Smooth muscle cell of the umbilical artery (primary cell): ENCODE data around the gene IRF2BP1. TPM values are rescaled to one million over a fixed set of nuclear protein-coding genes. Genes with fewer than 3 reads are reported as not detected.

Experiments
- total RNA-seq: library from RNA; depleted of rRNA; stranded (reverse); fragments of >200 nt; gene quantifications from 2 replicates; pipeline ENCODE4 v1.2.3, GENCODE V29; 2014

The IRF2BP1 gene, protein sequence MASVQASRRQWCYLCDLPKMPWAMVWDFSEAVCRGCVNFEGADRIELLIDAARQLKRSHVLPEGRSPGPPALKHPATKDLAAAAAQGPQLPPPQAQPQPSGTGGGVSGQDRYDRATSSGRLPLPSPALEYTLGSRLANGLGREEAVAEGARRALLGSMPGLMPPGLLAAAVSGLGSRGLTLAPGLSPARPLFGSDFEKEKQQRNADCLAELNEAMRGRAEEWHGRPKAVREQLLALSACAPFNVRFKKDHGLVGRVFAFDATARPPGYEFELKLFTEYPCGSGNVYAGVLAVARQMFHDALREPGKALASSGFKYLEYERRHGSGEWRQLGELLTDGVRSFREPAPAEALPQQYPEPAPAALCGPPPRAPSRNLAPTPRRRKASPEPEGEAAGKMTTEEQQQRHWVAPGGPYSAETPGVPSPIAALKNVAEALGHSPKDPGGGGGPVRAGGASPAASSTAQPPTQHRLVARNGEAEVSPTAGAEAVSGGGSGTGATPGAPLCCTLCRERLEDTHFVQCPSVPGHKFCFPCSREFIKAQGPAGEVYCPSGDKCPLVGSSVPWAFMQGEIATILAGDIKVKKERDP
- 24.1 and 27.7 TPM in 2 replicates for total RNA-seq

GRCh38 chr19:45885556-45886426 is at the start of gene IRF2BP1:
TSS of gene IRF2BP1 (minus strand) at chr19:45886141. CDS start at chr19:45885774, 367 bp downstream.

DNA sequence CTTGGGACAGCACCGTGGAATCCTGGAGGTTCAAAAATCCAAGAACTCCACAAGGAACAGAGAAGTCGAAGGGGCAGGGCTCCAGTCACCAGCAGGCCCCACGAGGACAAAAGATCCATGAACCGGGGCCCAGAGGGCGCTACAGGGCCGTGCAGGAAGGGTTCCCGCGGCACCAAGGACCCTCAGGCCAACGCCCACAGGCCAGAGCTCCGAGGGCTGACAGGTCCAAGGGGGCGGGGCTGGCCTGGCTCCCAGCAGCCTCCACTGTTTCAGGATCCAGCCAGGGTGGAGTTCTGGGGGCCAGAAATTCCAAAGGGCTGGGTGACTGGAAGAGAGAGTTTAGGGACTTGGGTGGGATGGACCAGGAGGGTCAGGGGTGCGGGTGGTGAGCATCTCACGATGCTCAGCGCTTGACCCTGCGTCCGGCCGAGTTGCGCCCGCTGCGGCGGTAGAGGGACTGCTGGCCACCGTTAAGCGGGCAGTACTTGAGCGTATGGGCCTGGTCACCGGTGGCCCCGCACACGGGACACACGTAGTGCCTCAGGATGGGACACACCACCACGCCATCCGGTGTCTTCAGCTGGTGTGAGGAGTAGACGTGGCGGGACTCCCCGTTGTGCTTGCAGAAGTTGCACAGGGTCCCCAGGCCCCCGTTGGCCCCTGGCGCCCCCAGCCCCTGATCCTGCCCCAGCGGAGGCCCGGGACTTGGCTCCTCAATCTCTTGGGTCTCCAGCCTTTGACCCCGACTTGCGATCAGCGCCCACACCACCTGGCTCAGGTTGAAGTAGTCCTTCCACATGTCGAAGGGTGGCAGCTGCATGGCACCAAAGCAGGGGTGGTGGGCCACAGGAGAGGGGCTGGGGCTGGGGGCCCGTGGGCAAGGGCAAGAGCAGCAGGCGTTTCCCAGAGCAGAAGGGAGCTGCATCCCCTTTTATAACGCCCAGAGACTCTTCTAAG is 28.2 kb upstream of the IRF2BP1 start, which contains the start of gene NANOS2:
Gene NANOS2 (minus strand): TSS at position 905 of the 957 bp plus-strand sequence. CDS start 85 bp downstream, at position 820.

DNA sequence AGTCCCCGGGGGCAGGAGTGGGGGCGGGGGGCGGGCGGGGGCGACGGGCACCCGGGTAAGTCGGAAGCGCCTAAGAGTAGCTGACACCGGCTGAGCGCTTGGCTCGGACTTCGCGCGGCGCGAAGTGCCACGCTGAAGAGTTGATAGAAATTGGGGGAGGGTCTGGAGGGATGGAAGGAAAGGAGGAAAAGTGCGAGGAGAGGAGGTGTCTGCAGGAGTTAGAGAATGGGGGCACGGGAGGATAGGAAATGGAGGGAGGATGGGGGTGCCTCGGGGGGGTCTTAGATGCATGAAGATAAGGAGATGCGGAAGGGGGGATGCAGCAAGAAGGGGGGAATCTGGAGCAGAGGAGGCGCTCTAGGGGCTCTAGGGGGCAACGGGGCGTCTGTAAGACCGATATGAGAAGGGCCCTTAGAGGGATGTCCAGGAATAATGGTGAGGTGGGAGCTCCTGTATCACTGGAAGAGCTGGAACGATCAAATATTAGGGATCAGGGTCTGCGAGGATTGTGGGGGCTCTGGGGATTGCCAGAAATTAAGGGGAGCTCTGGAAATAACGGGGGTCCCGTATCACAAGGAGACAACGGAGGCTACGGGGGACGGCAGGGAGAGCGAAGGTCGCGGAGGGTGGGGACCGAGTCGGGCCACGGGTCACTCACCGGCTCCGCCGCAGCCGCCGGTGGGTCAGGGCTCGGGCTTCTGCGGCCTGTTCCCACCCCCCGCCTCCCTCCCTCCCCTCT is 16.1 kb upstream of the IRF2BP1 start, which contains the start of gene MYPOP:
Gene MYPOP (minus strand): TSS at position 702 of the 739 bp plus-strand sequence. CDS start 840 bp downstream, outside the sequence.

DNA sequence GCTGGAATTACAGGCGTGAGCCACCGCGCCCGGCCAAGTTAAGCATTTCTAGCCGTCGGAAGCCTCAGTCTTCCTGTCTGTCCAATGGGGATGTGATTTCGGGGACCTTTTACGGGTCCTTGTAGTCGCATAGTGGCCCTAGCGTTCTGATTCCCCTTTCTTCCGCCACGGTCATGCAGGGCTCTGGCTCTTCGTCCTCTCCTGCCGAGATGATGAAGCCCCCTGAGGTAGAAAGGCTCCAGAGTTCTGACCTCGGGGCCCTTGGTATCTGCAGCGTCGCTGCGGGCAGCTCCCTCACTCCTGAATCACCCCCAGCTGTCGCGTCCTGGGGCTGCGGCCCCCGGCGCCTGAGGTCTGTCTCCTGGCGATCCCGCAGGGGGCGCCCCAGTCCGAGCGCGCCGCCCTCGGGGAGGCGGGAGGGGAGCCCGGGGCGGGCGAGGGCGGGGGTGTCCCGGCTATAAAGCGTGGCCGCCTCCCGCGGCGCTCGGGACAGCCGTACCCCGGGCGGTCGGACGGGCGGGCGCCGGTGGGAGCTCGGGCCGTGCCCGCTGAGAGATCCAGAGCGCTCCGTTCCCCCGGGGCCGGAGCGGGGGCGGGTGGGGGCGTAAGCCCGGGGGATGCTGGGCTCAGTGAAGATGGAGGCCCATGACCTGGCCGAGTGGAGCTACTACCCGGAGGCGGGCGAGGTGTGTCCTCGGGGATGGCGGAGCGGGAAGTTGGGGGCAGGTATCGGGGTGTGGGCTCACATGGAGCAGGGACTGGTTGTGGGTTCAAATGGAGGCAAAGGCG is 21.9 kb downstream of the IRF2BP1 start, which contains the start of gene FOXA3:
Gene FOXA3 (plus strand): TSS at position 487 of the 789 bp plus-strand sequence. CDS start 131 bp downstream, at position 618.

GRCh38 chr19:45862564-45863334 is 23.2 kb downstream of the IRF2BP1 start, which contains the start of gene SYMPK:
TSS of gene SYMPK (minus strand) at chr19:45863147. CDS start at chr19:45854495, 8,652 bp downstream.

Other genes starting within 250 kb of the IRF2BP1 start
- gene EML2, start 246.7 kb downstream of the IRF2BP1 start, total RNA-seq = 50.2 and 59.6 TPM in 2 replicates
- under 0.01 TPM in 1 of 2 replicates, not detected in the other for gene GIPR, start 217.9 kb downstream of the IRF2BP1 start, total RNA-seq
- 144 and 339 TPM in 2 replicates for gene SNRPD2, start 194.2 kb downstream of the IRF2BP1 start, total RNA-seq
- gene QPCTL, start 193.5 kb downstream of the IRF2BP1 start, total RNA-seq = 27.3 and 28.2 TPM in 2 replicates
- gene FBXO46, start 155.2 kb downstream of the IRF2BP1 start, total RNA-seq = 2.7 and 6.2 TPM in 2 replicates
- gene MEIOSIN, start 152.7 kb downstream of the IRF2BP1 start, total RNA-seq = not detected in 2 replicates
- 7.6 and 10.1 TPM in 2 replicates for gene SIX5, start 116.9 kb downstream of the IRF2BP1 start, total RNA-seq
- 33.0 and 35.0 TPM in 2 replicates for gene DMPK, start 103.7 kb downstream of the IRF2BP1 start, total RNA-seq
- 34.4 and 50.2 TPM in 2 replicates for gene DMWD, start 93.3 kb downstream of the IRF2BP1 start, total RNA-seq
- 0.14 and 0.30 TPM in 2 replicates for gene RSPH6A, start 70.8 kb downstream of the IRF2BP1 start, total RNA-seq
- 30.9 and 56.4 TPM in 2 replicates for gene SYMPK, start 23.0 kb downstream of the IRF2BP1 start, total RNA-seq
- not detected in 2 replicates for gene FOXA3, start 21.8 kb downstream of the IRF2BP1 start, total RNA-seq
- gene MYPOP, start 16.5 kb upstream of the IRF2BP1 start, total RNA-seq = 3.7 and 4.2 TPM in 2 replicates
- not detected in 2 replicates for gene NANOS2, start 28.6 kb upstream of the IRF2BP1 start, total RNA-seq
- gene NOVA2, start 87.7 kb upstream of the IRF2BP1 start, total RNA-seq = 0.23 TPM in 1 of 2 replicates, not detected in the other
- gene CCDC61, start 109.3 kb upstream of the IRF2BP1 start, total RNA-seq = 5.3 and 5.9 TPM in 2 replicates
- gene PGLYRP1, start 136.9 kb upstream of the IRF2BP1 start, total RNA-seq = not detected in 2 replicates
- 0.09 TPM in 1 of 2 replicates, not detected in the other for gene IGFL4, start 154.9 kb upstream of the IRF2BP1 start, total RNA-seq
- gene IGFL3, start 238.5 kb upstream of the IRF2BP1 start, total RNA-seq = 0.55 and 2.4 TPM in 2 replicates